Aorta (tissue), 5 donors: ENCODE measurements around the gene ABTB2. TPM values are rescaled to one million over a fixed set of nuclear protein-coding genes. Genes with fewer than 3 reads are reported as not detected.

Experiments
- ATAC-seq: fragments of 200-7000 bp; cut with Tn5 transposase; one replicate; pipeline ENCODE4 v1.9.1; 2022; ENCODE audit warnings: moderate library complexity; ENCODE audit not compliant: low FRiP score
- DNase-seq, 2 donors: peaks; one replicate each; pipeline ENCODE4 v3.0.0-alpha.2; 2020
- H3K27ac ChIP-seq, 2 donors: one replicate each; pipeline ENCODE4 v1.5.1; 2013; ENCODE audit warnings: low read length in 2 of 2, mild to moderate bottlenecking in 2 of 2, moderate library complexity in 2 of 2, control low read depth in 1 of 2, inconsistent platforms in 1 of 2, low read depth in 1 of 2
- H3K27me3 ChIP-seq, 2 donors: one replicate each; pipeline ENCODE4 v1.6.1; 2013; ENCODE audit warnings: control low read depth in 1 of 2, low read length in 1 of 2, mild to moderate bottlenecking in 1 of 2, moderate library complexity in 1 of 2; ENCODE audit not compliant: insufficient read depth in 2 of 2, control insufficient read depth in 1 of 2
- H3K36me3 ChIP-seq, 2 donors: one replicate each; pipeline ENCODE4 v1.6.1; 2013; ENCODE audit warnings: control low read depth in 1 of 2, low read length in 1 of 2, mild to moderate bottlenecking in 1 of 2; ENCODE audit not compliant: insufficient read depth in 2 of 2, control insufficient read depth in 1 of 2
- H3K4me1 ChIP-seq, 2 donors: one replicate each; pipeline ENCODE4 v1.6.1; 2013; ENCODE audit warnings: low read length in 2 of 2, control low read depth in 1 of 2, mild to moderate bottlenecking in 1 of 2, moderate library complexity in 1 of 2; ENCODE audit not compliant: insufficient read depth in 2 of 2, control insufficient read depth in 1 of 2
- H3K4me3 ChIP-seq, 2 donors: one replicate each; pipeline ENCODE4 v1.5.1; 2013; ENCODE audit warnings: low read length in 2 of 2, control low read depth in 1 of 2, mild to moderate bottlenecking in 1 of 2
- H3K9me3 ChIP-seq: one replicate; pipeline ENCODE4 v1.6.1; 2013; ENCODE audit warnings: mild to moderate bottlenecking, low read length; ENCODE audit not compliant: control insufficient read depth
- WGBS, 2 donors: extraction: QIAGEN DNeasy Blood & Tissue Kit; methylation state at CpG; one replicate each; pipeline ENCODE4 v1.1.7; 2013; 5-methylcytosine and 5-hydroxymethylcytosine counted together
- intact Hi-C, 2 donors: fragments of 100-400 bp; cut with DNase I; formaldehyde crosslinking; loops; one replicate each; pipeline versions ENCODE4 v1.14.2 to v1.15.0; 2022
- polyA plus RNA-seq, 2 donors: library from polyadenylated mRNA; stranded (reverse); fragments of 200-250 nt; gene quantifications; one replicate each; pipeline ENCODE4 v1.2.3, GENCODE V29; 2013
- total RNA-seq, 2 donors: library from RNA; stranded (reverse); fragmentation: NEBNext Ultra II Directional; extraction: Animal tissue kit (Norgen Biotek cat#: 25700); gene quantifications; one replicate each; pipeline ENCODE4 v1.2.1, GENCODE V29; 2021
- donor health status: healthy with polysubstance abuse.
- donor health status: Bipolar disorder and iron deficiency.
- donor health status: DM: no; HTN: no; CAD: no.
- donor health status: DM: no; HTN: no; CAD: no.
- donor health status: DM: yes; HTN: yes; CAD: no.

The ABTB2 gene
- total and polyA plus RNA-seq, 4 donors: 2.9 to 11.4 (median 6.9) TPM

DNA sequence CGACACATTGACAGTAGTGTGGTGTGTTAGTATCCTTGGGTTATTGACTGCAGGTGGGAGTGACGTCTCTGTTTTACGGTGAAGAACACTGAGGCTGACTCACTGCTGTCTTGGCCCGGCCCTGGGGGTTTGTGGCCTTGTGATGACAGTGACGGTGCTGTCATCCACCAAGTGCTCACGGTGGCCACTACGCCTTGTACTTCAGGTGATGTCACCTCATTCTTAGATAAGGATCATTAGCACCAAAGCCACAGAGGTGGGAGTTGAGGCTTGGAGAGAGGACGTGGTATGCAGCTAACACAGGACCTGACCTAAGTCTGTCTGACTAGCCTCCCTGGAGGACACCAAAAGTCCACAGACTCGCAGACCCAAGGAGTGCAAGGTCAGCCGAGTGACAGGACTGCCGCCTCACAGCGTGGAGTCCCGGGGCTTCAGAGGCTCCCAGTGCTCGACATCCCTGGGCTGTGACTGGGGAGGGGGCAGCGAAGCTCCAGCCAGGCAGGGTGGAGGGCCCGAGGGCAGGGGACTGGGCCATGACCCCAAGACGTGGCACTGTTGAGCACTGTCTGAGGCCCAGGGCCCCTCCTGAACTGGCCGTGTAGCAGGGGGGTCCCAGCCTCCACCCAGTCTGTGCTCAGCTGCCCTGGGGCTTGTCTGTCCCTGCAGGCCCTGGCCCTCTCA is 195.9 kb downstream of the ABTB2 start:
- H3K4me1 ChIP-seq: no peaks in the 10 kb centered on the region
- no peaks in the 10 kb centered on the region for H3K36me3 ChIP-seq
- DNase-seq (no peak), ATAC-seq (no peak)
- 85 to 86% methylated on average over 18 of the region's 18 CpGs for WGBS, 2 donors
- H3K4me3 ChIP-seq: no peak overlapping the region
- no peaks in the 10 kb centered on the region for H3K27me3 ChIP-seq
- no peaks in the 10 kb centered on the region for H3K9me3 ChIP-seq
- intact Hi-C loops: no loop called here
- H3K27ac ChIP-seq: no peak overlapping the region

- no peaks in the 10 kb centered on the region for H3K36me3 ChIP-seq
- 90 to 92% methylated on average over 6 of the region's 6 CpGs for WGBS, 2 donors
Observed at GRCh38 chr11:34161361-34161760, 196.4 kb downstream of the ABTB2 start.

GRCh38 chr11:34160791-34161190 is 197.0 kb downstream of the ABTB2 start:
- 85% methylated on average over 18 of the region's 18 CpGs for WGBS, 2 donors
- Histone ChIP-seq H3K4me3 (no peak overlapping the region), H3K36me3 (no peaks in the 10 kb centered on the region), H3K9me3 (no peaks in the 10 kb centered on the region), H3K4me1 (no peaks in the 10 kb centered on the region), H3K27ac (no peak overlapping the region), H3K27me3 (no peaks in the 10 kb centered on the region)
- no peak for DNase-seq
- no peak for ATAC-seq
- intact Hi-C loops: no loop called here

More at GRCh38 chr11:34161361-34161760, 196.4 kb downstream of the ABTB2 start:
- no peak overlapping the region for H3K4me3 ChIP-seq
- no peaks in the 10 kb centered on the region for H3K9me3 ChIP-seq
- no peak overlapping the region for H3K27ac ChIP-seq
- ATAC-seq (no peak), DNase-seq (no peak)
- H3K27me3 ChIP-seq: no peaks in the 10 kb centered on the region
- intact Hi-C loops: no loop called here
- no peaks in the 10 kb centered on the region for H3K4me1 ChIP-seq

- no peaks in the 10 kb centered on the region for H3K27me3 ChIP-seq
- H3K4me3 ChIP-seq: no peak overlapping the region
- no peak overlapping the region for H3K27ac ChIP-seq
- WGBS, 2 donors: 69 to 73% methylated on average over 15 to 22 of the region's 22 CpGs
- intact Hi-C loops: no loop called here
- ATAC-seq (no peak), DNase-seq (no peak)
- H3K4me1 ChIP-seq: no peaks in the 10 kb centered on the region
- H3K36me3 ChIP-seq: no peaks in the 10 kb centered on the region
- no peaks in the 10 kb centered on the region for H3K9me3 ChIP-seq
Observed at GRCh38 chr11:34160049-34160721, 197.6 kb downstream of the ABTB2 start.

DNA sequence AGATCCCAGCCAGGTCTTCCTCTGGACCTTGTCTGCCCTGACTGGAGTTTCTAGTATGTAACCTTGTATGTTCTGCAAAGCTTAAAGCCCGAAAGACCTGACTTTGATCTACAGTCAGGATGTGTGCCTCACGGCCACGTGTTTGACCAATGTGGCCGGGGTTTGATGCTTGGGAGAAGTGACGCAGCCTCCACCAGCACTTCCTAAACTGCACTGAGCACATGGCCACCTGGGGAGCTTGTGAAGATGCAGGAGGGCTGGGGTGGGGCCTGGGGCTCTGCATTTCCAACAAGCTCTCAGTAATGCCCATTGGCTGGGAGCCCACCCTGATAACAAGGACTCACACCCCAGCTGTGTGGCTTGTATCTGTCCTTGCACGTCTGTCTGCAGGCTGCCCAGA is 199.1 kb downstream of the ABTB2 start:
- H3K36me3 ChIP-seq: no peaks in the 10 kb centered on the region
- WGBS, 2 donors: 89 to 91% methylated on average over 6 of the region's 6 CpGs

GRCh38 chr11:34157163-34157562 is 200.6 kb downstream of the ABTB2 start:
- Histone ChIP-seq H3K9me3 (no peaks in the 10 kb centered on the region), H3K36me3 (no peaks in the 10 kb centered on the region), H3K4me3 (no peak overlapping the region), H3K27ac (peak overlapping the region in 1 of 2 donors; percentile 1), H3K4me1 (no peaks in the 10 kb centered on the region), H3K27me3 (no peaks in the 10 kb centered on the region)
- DNase-seq: peak in 1 of 2 donors; percentile 63
- ATAC-seq: no peak
- WGBS, 2 donors: 55 to 57% methylated on average over 9 of the region's 9 CpGs
- intact Hi-C loops: no loop called here

More for the DNA sequence above, 199.1 kb downstream of the ABTB2 start:
- Histone ChIP-seq H3K4me3 (no peak overlapping the region), H3K9me3 (no peaks in the 10 kb centered on the region), H3K4me1 (no peaks in the 10 kb centered on the region), H3K27me3 (no peaks in the 10 kb centered on the region), H3K27ac (no peak overlapping the region)
- ATAC-seq: no peak
- DNase-seq: no peak
- intact Hi-C loops: no loop called here

DNA sequence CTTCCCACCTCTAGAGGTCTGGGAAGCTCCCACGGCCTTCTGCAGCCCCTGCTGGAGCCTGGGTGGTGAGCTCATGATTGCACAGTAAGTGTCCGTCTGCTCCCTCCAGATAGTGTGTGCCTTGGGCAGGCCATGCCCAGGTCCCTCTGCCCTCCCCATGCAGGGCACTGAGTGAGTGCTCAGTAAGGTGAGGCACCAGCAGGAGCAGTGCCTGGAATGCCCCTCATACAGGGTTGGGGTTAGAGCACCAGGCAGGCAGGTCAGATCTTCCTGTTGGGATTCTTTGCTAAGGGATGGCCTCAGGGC is 202.1 kb downstream of the ABTB2 start:
- Histone ChIP-seq H3K27ac (peak overlapping the region in 1 of 2 donors; percentile 72), H3K27me3 (no peaks in the 10 kb centered on the region), H3K9me3 (no peaks in the 10 kb centered on the region), H3K4me3 (no peak overlapping the region), H3K4me1 (no peaks in the 10 kb centered on the region), H3K36me3 (no peaks in the 10 kb centered on the region)
- WGBS, 2 donors: 3 to 7% methylated on average over 2 of the region's 2 CpGs
- intact Hi-C loops: no loop called here
- peak; percentile 57 for ATAC-seq
- no peak for DNase-seq

DNA sequence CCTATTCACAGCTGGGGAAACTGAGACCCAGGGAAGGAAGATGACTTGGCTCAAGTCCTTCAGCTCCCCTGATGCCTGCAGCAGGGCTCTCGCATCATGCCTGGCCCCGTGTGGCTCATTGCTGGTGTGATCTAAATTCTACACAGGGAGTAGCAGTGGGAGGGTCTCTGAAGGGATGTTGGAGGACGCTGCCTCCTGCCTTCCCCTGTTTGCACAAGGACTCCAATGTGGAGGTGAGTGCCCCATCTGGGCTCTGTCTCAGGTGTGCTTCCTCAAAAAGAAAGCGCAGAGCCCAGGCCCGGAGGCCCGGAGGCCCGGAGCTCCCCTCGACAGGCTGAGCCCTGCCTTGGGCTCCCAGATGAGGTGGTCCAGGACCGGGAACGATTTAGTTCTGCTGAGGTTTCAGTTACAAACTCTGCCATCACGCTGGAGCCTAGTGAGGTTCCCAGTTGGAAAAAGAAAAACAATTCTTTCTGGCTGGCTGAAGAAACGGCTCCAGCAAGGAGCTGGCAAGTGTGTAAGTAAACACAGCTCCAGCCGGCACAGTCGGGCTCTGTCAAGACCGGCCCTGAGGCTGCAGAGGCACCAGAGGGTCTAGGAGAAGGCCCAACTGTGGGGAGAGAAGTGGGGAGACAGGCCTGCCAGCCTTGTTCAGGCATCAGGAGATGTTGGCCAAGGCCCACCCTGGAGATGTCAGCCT is 202.6 kb downstream of the ABTB2 start:
- intact Hi-C loops: no loop called here
- H3K27ac ChIP-seq: peak overlapping the region; percentile 30 to 72
- WGBS, 2 donors: 4 to 9% methylated on average over 15 of the region's 15 CpGs
- no peak overlapping the region for H3K4me3 ChIP-seq
- peak; percentile 71 for ATAC-seq
- H3K9me3 ChIP-seq: no peaks in the 10 kb centered on the region
- no peaks in the 10 kb centered on the region for H3K4me1 ChIP-seq
- H3K36me3 ChIP-seq: no peaks in the 10 kb centered on the region
- H3K27me3 ChIP-seq: no peaks in the 10 kb centered on the region
- no peak for DNase-seq
